SK-N-SH (cell line): Measurements from ENCODE around the gene PEAK1. TPM values are rescaled to one million over a fixed set of nuclear protein-coding genes. Genes with fewer than 3 reads are reported as not detected.

Source experiments
- CTCF ChIA-PET: fragments of 300-600, 350-600 bp; formaldehyde crosslinking; extraction: SDS; loops from one replicate; lab custom pipeline; 2021; lab: Yijun Ruan, JAX
- POLR2A ChIA-PET: fragments of 350-600 bp; sonication (Branson Sonifier 250); formaldehyde crosslinking; extraction: SDS; loops from one replicate; lab custom pipeline; 2020; ENCODE audit warnings: antibody characterized with exemption, inconsistent platforms; lab: Yijun Ruan, JAX
- DNase-seq: peaks from one replicate; pipeline ENCODE4 v3.0.0; 2012
- H2AFZ ChIP-seq: fragments of 200-600 bp; sonication (generic); 2 replicates; pipeline ENCODE4 v1.8.1; 2016; ENCODE audit warnings: antibody characterized with exemption, mild to moderate bottlenecking, low read depth
- H3F3A ChIP-seq: fragments of 200-600 bp; sonication (generic); replicated peaks from 2 replicates; pipeline ENCODE3; 2016; ENCODE audit warnings: antibody characterized with exemption, mild to moderate bottlenecking; ENCODE audit not compliant: insufficient read depth
- H3K27ac ChIP-seq, 2 experiments: fragments of 200-500 bp in 1 of 2; fragments of 200-600 bp in 1 of 2; sonication (Bioruptor generic) in 1 of 2; sonication (generic), shearing (Covaris generic) in 1 of 2; 2 replicates each; pipeline versions ENCODE4 v1.5.1 to v1.6.1; 2014 to 2016; ENCODE audit warnings: low read depth in 2 of 2, inconsistent platforms in 1 of 2, low read length in 1 of 2, mild to moderate bottlenecking in 1 of 2, mixed read lengths in 1 of 2
- H3K27me3 ChIP-seq: fragments of 200-600 bp; sonication (generic), shearing (Covaris generic); 2 replicates; pipeline ENCODE4 v1.6.1; 2016; ENCODE audit warnings: mixed run types; ENCODE audit not compliant: insufficient read depth
- H3K36me3 ChIP-seq, 2 experiments: fragments of 200-500 bp in 1 of 2; fragments of 200-600 bp in 1 of 2; sonication (Bioruptor generic) in 1 of 2; sonication (generic) in 1 of 2; replicated peaks in 1 of 2; 2 replicates each; pipeline versions ENCODE3 to v1.5.1; 2014 to 2016; ENCODE audit warnings: low read length in 1 of 2, mild to moderate bottlenecking in 1 of 2; ENCODE audit not compliant: insufficient read depth in 2 of 2, control insufficient read depth in 1 of 2
- H3K4me1 ChIP-seq, 2 experiments: fragments of 200-500 bp in 1 of 2; fragments of 200-600 bp in 1 of 2; sonication (Bioruptor generic) in 1 of 2; sonication (generic), shearing (Covaris generic) in 1 of 2; 2 replicates each; pipeline versions ENCODE4 v1.5.1 to v1.6.1; 2014 to 2016; ENCODE audit warnings: low read depth in 1 of 2, low read length in 1 of 2, mixed run types in 1 of 2; ENCODE audit not compliant: insufficient read depth in 2 of 2, control insufficient read depth in 1 of 2
- H3K4me2 ChIP-seq: fragments of 200-600 bp; sonication (generic), shearing (Covaris generic); 2 replicates; pipeline ENCODE4 v1.6.1; 2017; ENCODE audit warnings: mixed run types
- H3K4me3 ChIP-seq, 2 experiments: fragments of 200-500 bp in 1 of 2; fragments of 200-600 bp in 1 of 2; sonication (Bioruptor generic) in 1 of 2; sonication (generic), shearing (Covaris generic) in 1 of 2; 2 replicates each; pipeline versions ENCODE4 v1.5.1 to v1.8.1; 2014 to 2016; ENCODE audit warnings: low read depth in 2 of 2, inconsistent platforms in 1 of 2, low read length in 1 of 2, mild to moderate bottlenecking in 1 of 2, mixed read lengths in 1 of 2, moderate library complexity in 1 of 2
- H3K79me2 ChIP-seq: fragments of 200-600 bp; sonication (generic); 2 replicates; pipeline ENCODE4 v1.8.1; 2017; ENCODE audit warnings: mild to moderate bottlenecking; ENCODE audit not compliant: insufficient read depth
- H3K9ac ChIP-seq: fragments of 200-600 bp; sonication (generic); 2 replicates; pipeline ENCODE4 v1.6.1; 2017; ENCODE audit warnings: mixed run types
- H3K9me2 ChIP-seq: fragments of 200-600 bp; sonication (generic); 2 replicates; pipeline ENCODE4 v1.6.1; 2017; ENCODE audit warnings: mixed run types
- H3K9me3 ChIP-seq: fragments of 200-600 bp; sonication (generic); 2 replicates; pipeline ENCODE4 v1.6.1; 2017; ENCODE audit warnings: mixed run types, mild to moderate bottlenecking, moderate library complexity
- H4K20me1 ChIP-seq: fragments of 200-600 bp; sonication (generic); 2 replicates; pipeline ENCODE4 v1.6.1; 2017; ENCODE audit warnings: mild to moderate bottlenecking, mixed run types; ENCODE audit not compliant: insufficient read depth
- CHD2 ChIP-seq: fragments of 150-350 bp; IDR thresholded peaks from 2 replicates; pipeline ENCODE4 v1.6.1; 2018; ENCODE audit warnings: low read length; ENCODE audit not compliant: partially characterized antibody
- EP300 ChIP-seq, 2 experiments: IDR thresholded peaks; 2 replicates each; pipeline versions ENCODE4 v1.4.0 to v1.6.1; 2012; ENCODE audit warnings: borderline replicate concordance in 1 of 2, low read depth in 1 of 2, low read length in 1 of 2
- EZH2phosphoT487 ChIP-seq: fragments of 200-600 bp; sonication (generic); IDR thresholded peaks from 2 replicates; pipeline ENCODE4 v1.6.1; 2017; ENCODE audit warnings: low read depth, mixed run types, mild to moderate bottlenecking, antibody characterized with exemption, moderate library complexity, borderline replicate concordance
- FOSL2 ChIP-seq: IDR thresholded peaks from 2 replicates; pipeline ENCODE4 v1.4.0; 2012; ENCODE audit warnings: low read depth, mild to moderate bottlenecking, moderate library complexity, borderline replicate concordance
- FOXJ3 ChIP-seq: sonication (generic); formaldehyde crosslinking; IDR thresholded peaks from 2 replicates; pipeline ENCODE4 v1.5.1; 2020; ENCODE audit warnings: mild to moderate bottlenecking, missing genetic modification reagents
- FOXM1 ChIP-seq: IDR thresholded peaks from 2 replicates; pipeline ENCODE4 v1.4.0; 2012; ENCODE audit warnings: low read depth, mild to moderate bottlenecking
- GABPA ChIP-seq: IDR thresholded peaks from 2 replicates; pipeline ENCODE4 v1.4.0; 2012; ENCODE audit warnings: low read depth, mild to moderate bottlenecking
- IRF3 ChIP-seq: fragments of 150-350 bp; IDR thresholded peaks from 2 replicates; pipeline ENCODE4 v1.6.1; 2016; ENCODE audit warnings: mild to moderate bottlenecking, low read depth, low read length
- MXI1 ChIP-seq: IDR thresholded peaks from 2 replicates; pipeline ENCODE4 v1.6.1; 2012; ENCODE audit warnings: mild to moderate bottlenecking, low read depth, low read length, improper control_type of control experiment
- NRF1 ChIP-seq: IDR thresholded peaks from 2 replicates; pipeline ENCODE4 v1.6.1; 2012; ENCODE audit warnings: low read depth, mild to moderate bottlenecking, low read length
- POLR2AphosphoS5 ChIP-seq: IDR thresholded peaks from 2 replicates; pipeline ENCODE4 v1.6.1; 2012; ENCODE audit warnings: low read depth, low read length
- RAD21 ChIP-seq: IDR thresholded peaks from 2 replicates; pipeline ENCODE4 v1.6.1; 2012; ENCODE audit warnings: mild to moderate bottlenecking, low read length
- RCOR1 ChIP-seq: fragments of 150-350 bp; IDR thresholded peaks from 2 replicates; pipeline ENCODE4 v1.6.1; 2017; ENCODE audit warnings: antibody characterized with exemption, low read length
- TAF1 ChIP-seq: IDR thresholded peaks from 2 replicates; pipeline ENCODE4 v1.6.1; 2012; ENCODE audit warnings: low read depth, mild to moderate bottlenecking, low read length, moderate library complexity, borderline replicate concordance
- TCF12 ChIP-seq: IDR thresholded peaks from 2 replicates; pipeline ENCODE4 v1.4.0; 2012
- TEAD4 ChIP-seq: IDR thresholded peaks from 2 replicates; pipeline ENCODE4 v1.4.0; 2012; ENCODE audit warnings: mild to moderate bottlenecking, borderline replicate concordance; ENCODE audit not compliant: insufficient read depth
- USF2 ChIP-seq: fragments of 150-350 bp; IDR thresholded peaks from 2 replicates; pipeline ENCODE4 v1.6.1; 2017; ENCODE audit warnings: antibody characterized with exemption, low read length, low read depth, borderline replicate concordance
- WGBS: methylation state at CpG from one replicate; pipeline ENCODE4 v1.1.6; 2017; ENCODE audit warnings: low lambda C conversion rate; 5-methylcytosine and 5-hydroxymethylcytosine counted together
- polyA plus RNA-seq, 3 experiments: library from polyadenylated mRNA; depleted of rRNA; stranded (reverse); fragments of >200 nt; gene quantifications; 2 replicates each; pipeline ENCODE4 v1.2.3, GENCODE V29; 2012
- TF ChIP-seq, protein P1 (sequence below): fragments of 200-600 bp; sonication (generic); IDR thresholded peaks from 2 replicates; pipeline ENCODE4 v1.6.1; 2017; ENCODE audit warnings: antibody characterized with exemption, mild to moderate bottlenecking, moderate library complexity
- TF ChIP-seq, protein P2 (sequence below): IDR thresholded peaks from 2 replicates; pipeline ENCODE4 v1.4.0; 2012; ENCODE audit warnings: low read depth

Gene PEAK1
- polyA plus RNA-seq, 1 of the 3 experiments (the other 2 are of a cell fraction): 9.0 TPM

- H3F3A ChIP-seq: peaks cover 5% of the 10 kb centered on the region
- DNase-seq: no peak
- TF ChIP-seq RAD21 (no peak), CHD2 (no peak), EP300 (IDR thresholded peaks at IDR 0.05; ENCODE audit: borderline replicate concordance in 1 of 2, low read depth in 1 of 2, low read length in 1 of 2) (no peak), EZH2phosphoT487 (no peak), GABPA (no peak), USF2 (no peak), NRF1 (no peak), IRF3 (no peak), FOSL2 (no peak), TCF12 (no peak), FOXM1 (no peak), RCOR1 (no peak), FOXJ3 (no peak), TAF1 (no peak), MXI1 (no peak), POLR2AphosphoS5 (no peak), TEAD4 (no peak)
- TF ChIP-seq, protein P1, sequence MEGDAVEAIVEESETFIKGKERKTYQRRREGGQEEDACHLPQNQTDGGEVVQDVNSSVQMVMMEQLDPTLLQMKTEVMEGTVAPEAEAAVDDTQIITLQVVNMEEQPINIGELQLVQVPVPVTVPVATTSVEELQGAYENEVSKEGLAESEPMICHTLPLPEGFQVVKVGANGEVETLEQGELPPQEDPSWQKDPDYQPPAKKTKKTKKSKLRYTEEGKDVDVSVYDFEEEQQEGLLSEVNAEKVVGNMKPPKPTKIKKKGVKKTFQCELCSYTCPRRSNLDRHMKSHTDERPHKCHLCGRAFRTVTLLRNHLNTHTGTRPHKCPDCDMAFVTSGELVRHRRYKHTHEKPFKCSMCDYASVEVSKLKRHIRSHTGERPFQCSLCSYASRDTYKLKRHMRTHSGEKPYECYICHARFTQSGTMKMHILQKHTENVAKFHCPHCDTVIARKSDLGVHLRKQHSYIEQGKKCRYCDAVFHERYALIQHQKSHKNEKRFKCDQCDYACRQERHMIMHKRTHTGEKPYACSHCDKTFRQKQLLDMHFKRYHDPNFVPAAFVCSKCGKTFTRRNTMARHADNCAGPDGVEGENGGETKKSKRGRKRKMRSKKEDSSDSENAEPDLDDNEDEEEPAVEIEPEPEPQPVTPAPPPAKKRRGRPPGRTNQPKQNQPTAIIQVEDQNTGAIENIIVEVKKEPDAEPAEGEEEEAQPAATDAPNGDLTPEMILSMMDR: no peak
- TF ChIP-seq, protein P2, sequence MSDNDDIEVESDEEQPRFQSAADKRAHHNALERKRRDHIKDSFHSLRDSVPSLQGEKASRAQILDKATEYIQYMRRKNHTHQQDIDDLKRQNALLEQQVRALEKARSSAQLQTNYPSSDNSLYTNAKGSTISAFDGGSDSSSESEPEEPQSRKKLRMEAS: no peak
- TF ChIP-seq, all 33 proteins: peak for 0
- Histone ChIP-seq H3K4me3 (no peak overlapping the region), H3K4me2 (no peak overlapping the region), H4K20me1 (peaks cover 54% of the 10 kb centered on the region), H3K9me2 (no peaks in the 10 kb centered on the region), H3K27ac (no peak overlapping the region), H3K27me3 (no peaks in the 10 kb centered on the region), H3K4me1 (no peaks in the 10 kb centered on the region; a peak in 1 of 4 replicates), H3K79me2 (peaks cover 98% of the 10 kb centered on the region), H3K9ac (no peak overlapping the region), H2AFZ (no peak overlapping the region), H3K36me3 (no peaks in the 10 kb centered on the region), H3K9me3 (no peaks in the 10 kb centered on the region)
- POLR2A ChIA-PET: no interaction called here
- WGBS: 100% methylated on average over 1 of the region's 1 CpG
- CTCF ChIA-PET: interaction anchor here (1.0 kb wide), 1 partner anchor 122 kb away, joined by 3 read pairs; no protein-coding TSS in a partner anchor
Observed at GRCh38 chr15:77375133-77375532, 44.8 kb downstream of the PEAK1 start.
